GM18505 (cell line): ENCODE results near the gene SAP30.

Source experiments
- ATAC-seq: cut with Tn5 transposase; IDR thresholded peaks from one replicate; pipeline ENCODE4 v1.9.1; 2021; ENCODE audit not compliant: unreplicated experiment
- POLR2A ChIP-seq: IDR thresholded peaks from 4 replicates; pipeline ENCODE4 v1.6.1; 2011; ENCODE audit warnings: borderline replicate concordance; ENCODE audit not compliant: insufficient read depth, insufficient read length; ENCODE audit errors: extremely low read depth

Gene SAP30

GRCh38 chr4:173343832-173344397, 26.8 kb upstream of the SAP30 start:
- TF ChIP-seq POLR2A: no peak
- ATAC-seq: no peak

GRCh38 chr4:173345648-173346047, 25.1 kb upstream of the SAP30 start:
- peak; percentile 53 for ATAC-seq
- no peak for TF ChIP-seq POLR2A

GRCh38 chr4:173346074-173346473, 24.7 kb upstream of the SAP30 start:
- no peak for TF ChIP-seq POLR2A
- ATAC-seq: no peak

- no peak for ATAC-seq
- TF ChIP-seq POLR2A: no peak
Measured at GRCh38 chr4:173347467-173347866, 23.3 kb upstream of the SAP30 start.

GRCh38 chr4:173357939-173358338, 12.8 kb upstream of the SAP30 start:
- no peak for ATAC-seq
- TF ChIP-seq POLR2A: no peak

GRCh38 chr4:173360587-173361221, 10.1 kb upstream of the SAP30 start:
- no peak for ATAC-seq

GRCh38 chr4:173362666-173363065, 8.1 kb upstream of the SAP30 start:
- no peak for TF ChIP-seq POLR2A
- ATAC-seq: no peak

More at GRCh38 chr4:173360587-173361221, 10.1 kb upstream of the SAP30 start:
- TF ChIP-seq POLR2A: no peak

- TF ChIP-seq POLR2A: no peak
- ATAC-seq: no peak
Measured at GRCh38 chr4:173365359-173365996, 5.3 kb upstream of the SAP30 start.

- peak; percentile 17 for ATAC-seq
- no peak for TF ChIP-seq POLR2A
Measured at GRCh38 chr4:173367285-173367684, 3.5 kb upstream of the SAP30 start.

- no peak for TF ChIP-seq POLR2A
- no peak for ATAC-seq
Measured at GRCh38 chr4:173367946-173368345, 2.8 kb upstream of the SAP30 start.

- no peak for TF ChIP-seq POLR2A
- peak; percentile 5 for ATAC-seq
Measured at GRCh38 chr4:173370130-173370476, 651 bp upstream of the SAP30 start.

GRCh38 chr4:173371292-173372192, 788 bp downstream of the SAP30 start:
- TF ChIP-seq POLR2A: no peak

GRCh38 chr4:173374588-173374987, 3.8 kb downstream of the SAP30 start:
- no peak for TF ChIP-seq POLR2A
- no peak for ATAC-seq

More at GRCh38 chr4:173371292-173372192, 788 bp downstream of the SAP30 start:
- peak; percentile 21 for ATAC-seq
